SK-N-SH treated with all-trans-retinoic acid at 6 μM for 48 hours (cell line): ENCODE measurements around the gene AMH.

Experiments used
- ARNTL ChIP-seq: fragments of 450-650 bp; formaldehyde crosslinking; IDR thresholded peaks from 2 replicates; pipeline ENCODE4 v1.5.0; 2020; ENCODE audit warnings: low read depth, mild to moderate bottlenecking, moderate library complexity, borderline replicate concordance
- RARB ChIP-seq: fragments of 250-450 bp; sonication (Bioruptor Pico); IDR thresholded peaks from 2 replicates; pipeline ENCODE4 v1.8.0; 2021; ENCODE audit warnings: mild to moderate bottlenecking, moderate library complexity
- SNAI2 ChIP-seq: fragments of 250-450 bp; sonication (Bioruptor Pico); IDR thresholded peaks from 2 replicates; pipeline ENCODE4 v1.5.0; 2020; ENCODE audit warnings: mild to moderate bottlenecking, moderate library complexity
- TCF4 ChIP-seq: fragments of 250-450 bp; sonication (Bioruptor Pico); IDR thresholded peaks from 2 replicates; pipeline ENCODE4 v1.8.0; 2021; ENCODE audit warnings: mild to moderate bottlenecking, moderate library complexity, borderline replicate concordance
- TOX ChIP-seq: fragments of 250-450 bp; sonication (Bioruptor Pico); IDR thresholded peaks from 2 replicates; pipeline ENCODE4 v1.8.0; 2021; ENCODE audit warnings: mild to moderate bottlenecking, moderate library complexity, borderline replicate concordance
- ZC3H10 ChIP-seq: fragments of 250-450 bp; sonication (Bioruptor Pico); IDR thresholded peaks from 2 replicates; pipeline ENCODE4 v1.5.1; 2021; ENCODE audit warnings: mild to moderate bottlenecking, moderate library complexity
- ZNF565 ChIP-seq: fragments of 450-650 bp; formaldehyde crosslinking; conservative IDR thresholded peaks from 2 replicates; pipeline ENCODE4 v1.5.0; 2020; ENCODE audit warnings: low read depth, mild to moderate bottlenecking, moderate library complexity
- TF ChIP-seq, protein P1 (sequence below): fragments of 250-450 bp; sonication (Bioruptor Pico); IDR thresholded peaks from 2 replicates; pipeline ENCODE4 v1.5.1; 2020; ENCODE audit warnings: low read depth, mild to moderate bottlenecking, moderate library complexity
- TF ChIP-seq, protein P2 (sequence below): fragments of 250-450 bp; sonication (Bioruptor Pico); IDR thresholded peaks from 2 replicates; pipeline ENCODE4 v1.8.0; 2020; ENCODE audit warnings: mild to moderate bottlenecking, moderate library complexity, borderline replicate concordance
- TF ChIP-seq, protein P3 (sequence below): fragments of 250-450 bp; sonication (Bioruptor Pico); IDR thresholded peaks from 2 replicates; pipeline ENCODE4 v1.8.0; 2021; ENCODE audit warnings: low read depth, mild to moderate bottlenecking, moderate library complexity, borderline replicate concordance

DNA sequence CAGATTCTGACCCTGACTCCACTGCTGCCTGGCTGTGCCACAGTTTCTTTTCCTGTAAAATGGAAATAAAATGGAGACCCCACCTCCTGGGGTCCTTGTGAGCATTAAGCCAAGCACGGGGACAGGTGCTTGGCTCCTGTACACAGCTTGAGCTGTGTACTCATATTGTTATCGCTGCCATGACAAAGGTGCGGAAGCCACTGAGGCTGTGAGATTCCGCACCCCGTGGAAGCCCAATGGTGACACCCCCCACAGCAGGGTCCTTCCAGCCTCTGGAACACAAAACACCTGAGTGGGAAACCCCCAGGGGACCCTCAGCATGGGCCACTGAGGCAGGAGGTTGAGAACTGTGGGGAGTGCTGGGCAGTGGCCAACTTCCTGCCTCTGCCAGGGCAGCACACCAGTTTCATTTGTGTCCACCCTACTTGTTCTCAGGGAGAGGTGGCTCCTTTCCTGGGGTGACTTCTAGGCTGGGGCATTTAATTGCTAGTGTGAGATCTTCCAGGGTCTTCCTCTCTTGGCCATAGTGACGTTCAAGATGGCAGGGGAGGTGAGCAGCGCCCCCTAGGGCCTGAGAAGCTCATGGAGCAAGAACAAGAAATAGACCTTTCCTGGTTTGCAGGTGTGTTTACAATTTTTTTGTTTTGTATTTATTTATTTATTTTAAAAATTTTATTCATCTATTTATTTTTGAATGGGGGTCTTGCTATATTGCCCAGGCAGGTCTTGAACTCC is 12.5 kb downstream of the AMH start:
- TF ChIP-seq TOX (CRISPR knock-in tag) (no peak), RARB (CRISPR knock-in tag) (no peak), SNAI2 (CRISPR knock-in tag) (no peak), ARNTL (CRISPR knock-in tag) (no peak), ZNF565 (CRISPR knock-in tag) (no peak), ZC3H10 (CRISPR knock-in tag) (no peak), TCF4 (CRISPR knock-in tag) (no peak)
- TF ChIP-seq, protein P1, sequence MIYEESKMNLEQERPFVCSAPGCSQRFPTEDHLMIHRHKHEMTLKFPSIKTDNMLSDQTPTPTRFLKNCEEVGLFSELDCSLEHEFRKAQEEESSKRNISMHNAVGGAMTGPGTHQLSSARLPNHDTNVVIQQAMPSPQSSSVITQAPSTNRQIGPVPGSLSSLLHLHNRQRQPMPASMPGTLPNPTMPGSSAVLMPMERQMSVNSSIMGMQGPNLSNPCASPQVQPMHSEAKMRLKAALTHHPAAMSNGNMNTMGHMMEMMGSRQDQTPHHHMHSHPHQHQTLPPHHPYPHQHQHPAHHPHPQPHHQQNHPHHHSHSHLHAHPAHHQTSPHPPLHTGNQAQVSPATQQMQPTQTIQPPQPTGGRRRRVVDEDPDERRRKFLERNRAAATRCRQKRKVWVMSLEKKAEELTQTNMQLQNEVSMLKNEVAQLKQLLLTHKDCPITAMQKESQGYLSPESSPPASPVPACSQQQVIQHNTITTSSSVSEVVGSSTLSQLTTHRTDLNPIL: no peak
- TF ChIP-seq, protein P2, sequence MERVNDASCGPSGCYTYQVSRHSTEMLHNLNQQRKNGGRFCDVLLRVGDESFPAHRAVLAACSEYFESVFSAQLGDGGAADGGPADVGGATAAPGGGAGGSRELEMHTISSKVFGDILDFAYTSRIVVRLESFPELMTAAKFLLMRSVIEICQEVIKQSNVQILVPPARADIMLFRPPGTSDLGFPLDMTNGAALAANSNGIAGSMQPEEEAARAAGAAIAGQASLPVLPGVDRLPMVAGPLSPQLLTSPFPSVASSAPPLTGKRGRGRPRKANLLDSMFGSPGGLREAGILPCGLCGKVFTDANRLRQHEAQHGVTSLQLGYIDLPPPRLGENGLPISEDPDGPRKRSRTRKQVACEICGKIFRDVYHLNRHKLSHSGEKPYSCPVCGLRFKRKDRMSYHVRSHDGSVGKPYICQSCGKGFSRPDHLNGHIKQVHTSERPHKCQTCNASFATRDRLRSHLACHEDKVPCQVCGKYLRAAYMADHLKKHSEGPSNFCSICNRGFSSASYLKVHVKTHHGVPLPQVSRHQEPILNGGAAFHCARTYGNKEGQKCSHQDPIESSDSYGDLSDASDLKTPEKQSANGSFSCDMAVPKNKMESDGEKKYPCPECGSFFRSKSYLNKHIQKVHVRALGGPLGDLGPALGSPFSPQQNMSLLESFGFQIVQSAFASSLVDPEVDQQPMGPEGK (CRISPR knock-in tag): no peak
- TF ChIP-seq, protein P3, sequence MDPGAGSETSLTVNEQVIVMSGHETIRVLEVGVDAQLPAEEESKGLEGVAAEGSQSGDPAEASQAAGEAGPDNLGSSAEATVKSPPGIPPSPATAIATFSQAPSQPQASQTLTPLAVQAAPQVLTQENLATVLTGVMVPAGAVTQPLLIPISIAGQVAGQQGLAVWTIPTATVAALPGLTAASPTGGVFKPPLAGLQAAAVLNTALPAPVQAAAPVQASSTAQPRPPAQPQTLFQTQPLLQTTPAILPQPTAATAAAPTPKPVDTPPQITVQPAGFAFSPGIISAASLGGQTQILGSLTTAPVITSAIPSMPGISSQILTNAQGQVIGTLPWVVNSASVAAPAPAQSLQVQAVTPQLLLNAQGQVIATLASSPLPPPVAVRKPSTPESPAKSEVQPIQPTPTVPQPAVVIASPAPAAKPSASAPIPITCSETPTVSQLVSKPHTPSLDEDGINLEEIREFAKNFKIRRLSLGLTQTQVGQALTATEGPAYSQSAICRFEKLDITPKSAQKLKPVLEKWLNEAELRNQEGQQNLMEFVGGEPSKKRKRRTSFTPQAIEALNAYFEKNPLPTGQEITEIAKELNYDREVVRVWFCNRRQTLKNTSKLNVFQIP (CRISPR knock-in tag): no peak
